ENCODE measurements around the gene PLPP3.

PLPP3 gene

DNA sequence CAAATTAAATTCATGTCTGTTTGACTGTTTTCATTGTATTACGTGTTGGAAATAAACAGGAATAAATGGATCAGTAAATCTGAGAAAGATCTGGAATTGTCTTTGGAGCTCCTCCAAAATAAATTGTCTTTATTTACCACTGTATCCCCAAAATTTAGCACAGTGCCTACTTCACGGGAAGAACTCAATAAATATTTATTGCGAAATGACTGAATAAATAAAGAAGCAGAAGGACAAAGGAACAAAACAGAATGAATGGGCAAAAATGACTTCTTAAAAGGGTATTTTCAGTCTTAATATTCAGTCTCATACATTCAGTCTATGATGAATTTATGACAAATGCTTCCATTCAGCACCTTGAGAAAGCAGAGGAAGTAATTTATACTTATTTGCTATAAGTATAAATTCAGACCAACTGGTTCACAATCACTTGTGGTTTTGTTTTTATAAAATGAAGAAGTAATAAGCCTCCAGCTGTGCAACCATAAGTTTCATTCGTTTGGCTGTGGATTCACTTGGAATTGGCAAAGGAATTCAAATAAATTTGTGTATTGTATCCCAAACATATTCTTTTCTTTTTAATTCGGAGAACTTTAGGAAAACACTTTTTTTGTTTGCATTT is 46.6 kb upstream of the PLPP3 start:
- TF ChIP-seq TAF1 (IDR thresholded peaks at IDR 0.05; ENCODE audit: borderline replicate concordance, insufficient read depth, low read length) (no peak), SIN3A (IDR thresholded peaks at IDR 0.05; ENCODE audit: borderline replicate concordance, insufficient read depth, low read length) (no peak), POLR2AphosphoS5 (IDR thresholded peaks at IDR 0.05; ENCODE audit: low read depth, low read length) (no peak), FOXP2 (optimal IDR thresholded peaks at IDR 0.05; ENCODE audit: borderline replicate concordance, extremely low read depth, extremely low read length, insufficient read depth) (no peak)
- TF ChIP-seq, protein P1, sequence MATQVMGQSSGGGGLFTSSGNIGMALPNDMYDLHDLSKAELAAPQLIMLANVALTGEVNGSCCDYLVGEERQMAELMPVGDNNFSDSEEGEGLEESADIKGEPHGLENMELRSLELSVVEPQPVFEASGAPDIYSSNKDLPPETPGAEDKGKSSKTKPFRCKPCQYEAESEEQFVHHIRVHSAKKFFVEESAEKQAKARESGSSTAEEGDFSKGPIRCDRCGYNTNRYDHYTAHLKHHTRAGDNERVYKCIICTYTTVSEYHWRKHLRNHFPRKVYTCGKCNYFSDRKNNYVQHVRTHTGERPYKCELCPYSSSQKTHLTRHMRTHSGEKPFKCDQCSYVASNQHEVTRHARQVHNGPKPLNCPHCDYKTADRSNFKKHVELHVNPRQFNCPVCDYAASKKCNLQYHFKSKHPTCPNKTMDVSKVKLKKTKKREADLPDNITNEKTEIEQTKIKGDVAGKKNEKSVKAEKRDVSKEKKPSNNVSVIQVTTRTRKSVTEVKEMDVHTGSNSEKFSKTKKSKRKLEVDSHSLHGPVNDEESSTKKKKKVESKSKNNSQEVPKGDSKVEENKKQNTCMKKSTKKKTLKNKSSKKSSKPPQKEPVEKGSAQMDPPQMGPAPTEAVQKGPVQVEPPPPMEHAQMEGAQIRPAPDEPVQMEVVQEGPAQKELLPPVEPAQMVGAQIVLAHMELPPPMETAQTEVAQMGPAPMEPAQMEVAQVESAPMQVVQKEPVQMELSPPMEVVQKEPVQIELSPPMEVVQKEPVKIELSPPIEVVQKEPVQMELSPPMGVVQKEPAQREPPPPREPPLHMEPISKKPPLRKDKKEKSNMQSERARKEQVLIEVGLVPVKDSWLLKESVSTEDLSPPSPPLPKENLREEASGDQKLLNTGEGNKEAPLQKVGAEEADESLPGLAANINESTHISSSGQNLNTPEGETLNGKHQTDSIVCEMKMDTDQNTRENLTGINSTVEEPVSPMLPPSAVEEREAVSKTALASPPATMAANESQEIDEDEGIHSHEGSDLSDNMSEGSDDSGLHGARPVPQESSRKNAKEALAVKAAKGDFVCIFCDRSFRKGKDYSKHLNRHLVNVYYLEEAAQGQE (IDR thresholded peaks at IDR 0.05; ENCODE audit: insufficient read depth in 1 of 2, low read depth in 2 of 2, low read length in 2 of 2), result no peak

DNA sequence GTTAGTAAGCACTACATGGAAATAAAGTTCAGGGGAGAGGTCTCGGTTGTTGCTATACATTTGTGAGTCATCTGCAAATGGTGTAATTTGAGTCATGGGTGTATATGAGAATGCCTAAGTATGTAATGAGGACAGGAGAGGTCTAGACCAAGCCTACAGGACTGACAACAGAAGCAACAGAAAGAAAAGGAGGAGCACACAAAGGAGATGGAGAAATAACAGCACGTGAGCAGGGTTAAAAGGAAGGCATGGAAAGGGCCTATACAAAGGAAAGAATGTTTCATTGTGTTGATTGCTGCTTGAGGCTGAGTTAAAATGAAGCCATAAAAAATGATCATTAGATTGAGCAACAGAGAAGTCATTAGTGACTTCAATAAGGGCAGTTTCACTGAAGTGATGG is 37.8 kb upstream of the PLPP3 start:
- TF ChIP-seq POLR2AphosphoS5 (IDR thresholded peaks at IDR 0.05; ENCODE audit: low read depth, low read length) (no peak), FOXP2 (optimal IDR thresholded peaks at IDR 0.05; ENCODE audit: borderline replicate concordance, extremely low read depth, extremely low read length, insufficient read depth) (no peak), SIN3A (IDR thresholded peaks at IDR 0.05; ENCODE audit: borderline replicate concordance, insufficient read depth, low read length) (no peak), TAF1 (IDR thresholded peaks at IDR 0.05; ENCODE audit: borderline replicate concordance, insufficient read depth, low read length) (no peak)
- TF ChIP-seq, protein P1 (IDR thresholded peaks at IDR 0.05; ENCODE audit: insufficient read depth in 1 of 2, low read depth in 2 of 2, low read length in 2 of 2), result no peak

DNA sequence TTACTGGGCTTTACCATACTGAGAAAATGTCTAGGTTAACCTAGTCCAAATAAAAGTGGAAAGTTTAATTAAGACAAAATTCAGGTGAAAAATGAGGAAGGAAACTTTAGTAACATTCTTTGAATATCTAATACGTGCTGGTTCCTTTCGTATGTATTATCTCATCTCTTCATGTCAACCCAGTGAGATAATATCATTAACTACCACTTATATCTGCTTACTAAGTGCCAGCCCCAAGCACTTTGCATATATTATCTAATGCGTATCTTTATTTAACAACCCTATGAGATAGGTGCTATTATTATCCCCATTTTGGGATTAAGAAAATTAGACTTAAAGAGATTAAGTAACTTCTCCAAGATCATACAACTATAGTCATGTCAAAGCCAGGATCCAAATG is 12.5 kb upstream of the PLPP3 start:
- TF ChIP-seq TAF1 (IDR thresholded peaks at IDR 0.05; ENCODE audit: borderline replicate concordance, insufficient read depth, low read length) (no peak), SIN3A (IDR thresholded peaks at IDR 0.05; ENCODE audit: borderline replicate concordance, insufficient read depth, low read length) (no peak), POLR2AphosphoS5 (IDR thresholded peaks at IDR 0.05; ENCODE audit: low read depth, low read length) (no peak), FOXP2 (optimal IDR thresholded peaks at IDR 0.05; ENCODE audit: borderline replicate concordance, extremely low read depth, extremely low read length, insufficient read depth) (no peak)
- TF ChIP-seq, protein P1 (IDR thresholded peaks at IDR 0.05; ENCODE audit: insufficient read depth in 1 of 2, low read depth in 2 of 2, low read length in 2 of 2), result no peak

DNA sequence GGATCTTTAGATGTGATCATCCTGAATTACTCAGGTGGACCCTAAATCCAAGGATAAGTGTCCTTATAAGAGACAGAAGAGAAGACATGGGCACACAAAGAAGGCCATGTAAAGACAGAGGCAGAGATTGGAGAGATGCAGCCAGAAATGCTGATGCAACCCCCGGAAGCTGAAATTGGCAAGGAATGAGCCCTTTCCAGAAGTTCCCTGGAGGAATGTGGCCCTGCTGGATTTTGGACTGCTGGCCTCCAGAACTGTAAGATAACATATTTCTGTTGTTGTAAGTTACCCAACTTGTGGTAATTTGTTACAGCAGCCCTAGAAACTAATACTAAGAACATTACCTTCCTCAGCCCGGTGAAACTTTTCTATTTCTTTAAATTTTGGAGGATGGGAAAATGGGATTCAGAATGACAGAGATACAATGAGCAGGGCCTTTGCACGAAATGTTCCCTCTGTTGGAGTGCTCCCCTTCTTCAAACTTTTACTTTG is 11.2 kb upstream of the PLPP3 start:
- TF ChIP-seq TAF1 (IDR thresholded peaks at IDR 0.05; ENCODE audit: borderline replicate concordance, insufficient read depth, low read length) (no peak), FOXP2 (optimal IDR thresholded peaks at IDR 0.05; ENCODE audit: borderline replicate concordance, extremely low read depth, extremely low read length, insufficient read depth) (no peak), POLR2AphosphoS5 (IDR thresholded peaks at IDR 0.05; ENCODE audit: low read depth, low read length) (no peak), SIN3A (IDR thresholded peaks at IDR 0.05; ENCODE audit: borderline replicate concordance, insufficient read depth, low read length) (no peak)
- TF ChIP-seq, protein P1 (IDR thresholded peaks at IDR 0.05; ENCODE audit: insufficient read depth in 1 of 2, low read depth in 2 of 2, low read length in 2 of 2), result no peak

Measured in PFSK-1 (cell line).